ENCODE results near the gene ZNF804A.

Gene ZNF804A

GRCh38 chr2:184579226-184579625, 19.1 kb upstream of the ZNF804A start:
- DNase-seq (ENCODE audit: low read depth) = no peak
- no peak for TF ChIP-seq CTCF (IDR thresholded peaks at IDR 0.05; ENCODE audit: insufficient read depth, low read depth, low read length, missing control alignments)
- no peak overlapping the region for H3K4me3 ChIP-seq (ENCODE audit: low read depth, low read length)

DNA sequence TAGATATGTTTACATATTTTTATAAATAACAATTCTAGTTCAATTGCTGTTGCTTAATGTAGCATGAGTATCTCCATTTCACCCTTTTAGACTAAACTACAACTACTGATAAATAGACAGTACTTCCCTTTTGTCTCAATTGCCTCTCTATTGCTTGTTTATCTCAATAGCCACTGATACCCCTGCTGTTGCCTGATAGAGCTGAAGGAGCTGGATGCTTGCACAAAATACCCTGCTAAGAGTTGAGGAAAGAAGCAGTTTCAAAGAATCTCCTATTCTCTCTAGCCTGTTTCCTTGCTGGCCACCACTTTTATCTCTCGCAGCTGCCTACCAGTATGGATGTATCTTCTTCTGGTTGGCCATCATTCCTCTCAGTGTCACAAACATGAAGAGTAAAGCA, 16.9 kb upstream of the ZNF804A start:
- H3K4me3 ChIP-seq (ENCODE audit: low read depth, low read length) = no peak overlapping the region
- no peak for TF ChIP-seq CTCF (IDR thresholded peaks at IDR 0.05; ENCODE audit: insufficient read depth, low read depth, low read length, missing control alignments)
- no peak for DNase-seq (ENCODE audit: low read depth)

- no peak for DNase-seq (ENCODE audit: low read depth)
- no peak for TF ChIP-seq CTCF (IDR thresholded peaks at IDR 0.05; ENCODE audit: insufficient read depth, low read depth, low read length, missing control alignments)
- H3K4me3 ChIP-seq (ENCODE audit: low read depth, low read length) = no peak overlapping the region
These were observed 9.1 kb upstream of the ZNF804A start for GRCh38 chr2:184589261-184589660.

- no peak for DNase-seq (ENCODE audit: low read depth)
- H3K4me3 ChIP-seq (ENCODE audit: low read depth, low read length) = no peak overlapping the region
- TF ChIP-seq CTCF (IDR thresholded peaks at IDR 0.05; ENCODE audit: insufficient read depth, low read depth, low read length, missing control alignments) = no peak
These were observed 1.4 kb upstream of the ZNF804A start for GRCh38 chr2:184596819-184597411.

DNA sequence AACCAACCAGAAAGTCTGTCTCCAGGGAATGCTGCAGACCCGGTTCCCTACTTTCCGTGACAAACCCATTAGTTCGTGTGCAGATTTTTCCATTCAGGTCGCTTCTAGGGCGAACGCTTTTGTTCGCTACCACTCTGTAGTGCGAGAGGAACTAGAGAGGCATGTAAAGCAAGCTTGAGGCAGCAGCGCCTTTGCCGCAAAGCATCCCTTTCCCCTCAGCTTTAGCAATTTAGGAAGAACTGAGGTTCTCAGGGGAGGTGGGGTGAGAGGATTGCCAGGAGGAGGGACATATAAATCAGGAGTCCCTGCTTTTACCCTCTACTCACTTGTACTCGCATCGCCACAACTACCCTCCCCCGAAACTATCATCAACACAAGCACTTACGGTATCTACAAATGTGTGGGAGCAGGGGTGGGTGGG, 748 bp upstream of the ZNF804A start:
- peak; percentile 4 for DNase-seq (ENCODE audit: low read depth)
- TF ChIP-seq CTCF (IDR thresholded peaks at IDR 0.05; ENCODE audit: insufficient read depth, low read depth, low read length, missing control alignments) = no peak
- peak overlapping the region; percentile 27 for H3K4me3 ChIP-seq (ENCODE audit: low read depth, low read length)

- H3K4me3 ChIP-seq (ENCODE audit: low read depth, low read length) = peak overlapping the region; percentile 27
- DNase-seq (ENCODE audit: low read depth) = no peak
- no peak for TF ChIP-seq CTCF (IDR thresholded peaks at IDR 0.05; ENCODE audit: insufficient read depth, low read depth, low read length, missing control alignments)
These were observed 370 bp upstream of the ZNF804A start for GRCh38 chr2:184598002-184598315.
